HepG2 (cell line): ENCODE results near the gene CTDSP2. TPM values are rescaled to one million over a fixed set of nuclear protein-coding genes. Genes with fewer than 3 reads are reported as not detected.

Experiments
- ATAC-seq: fragments of 200-7000 bp; cut with Tn5 transposase; 3 replicates; pipeline ENCODE4 v1.9.1; 2020; ENCODE audit warnings: mild to moderate bottlenecking, moderate library complexity
- BruUV-seq: library from RNA; stranded (reverse); fragments of 400-500 nt; replicated peaks from 2 replicates; lab custom pipeline; 2021; lab: Mats Ljungman, UMichigan
- CTCF ChIA-PET: fragments of 300-600 bp; formaldehyde crosslinking; extraction: SDS; loops from one replicate; lab custom pipeline; 2021; ENCODE audit warnings: low total read pairs, inconsistent platforms, low intra/inter-chr PET ratio; lab: Yijun Ruan, JAX
- POLR2A ChIA-PET: fragments of 350-600 bp; sonication (Branson Sonifier 250); formaldehyde crosslinking; loops from one replicate; lab custom pipeline; 2020; ENCODE audit warnings: antibody characterized with exemption, inconsistent platforms; lab: Yijun Ruan, JAX
- DNase-seq: peaks from one replicate; pipeline ENCODE4 v3.0.0-alpha.2; 2015; ENCODE audit warnings: low spot score
- FAIRE-seq: peaks from 3 replicates; lab custom pipeline; 2011; peaks lifted over from hg19 to GRCh38; lab: Jason Lieb, UNC
- H2AFZ ChIP-seq: one replicate; pipeline ENCODE4 v1.6.1; 2011; ENCODE audit warnings: low read length, inconsistent platforms
- H3K27ac ChIP-seq: fragments of 300-600 bp; 3 replicates; pipeline ENCODE4 v1.8.0; 2011; ENCODE audit warnings: mixed run types, mild to moderate bottlenecking, mixed read lengths, low read length, inconsistent platforms; ENCODE audit not compliant: insufficient read depth; ENCODE audit errors: extremely low read length
- H3K27me3 ChIP-seq, 2 experiments: fragments of 200-600 bp in 1 of 2; 2 replicates in 1 of 2; 3 replicates in 1 of 2; pipeline versions ENCODE4 v1.6.0 to v1.8.0; 2011; ENCODE audit warnings: low read length in 2 of 2, mild to moderate bottlenecking in 2 of 2, moderate library complexity in 2 of 2, inconsistent platforms in 1 of 2; ENCODE audit not compliant: insufficient read depth in 2 of 2, control insufficient read depth in 1 of 2
- H3K36me3 ChIP-seq, 2 experiments: fragments of 200-600 bp in 1 of 2; replicated peaks in 1 of 2; 2 replicates in 1 of 2; 3 replicates in 1 of 2; pipeline versions ENCODE4 v1.5.1 to v1.8.0; 2011; ENCODE audit warnings: low read length in 2 of 2, inconsistent platforms in 1 of 2; ENCODE audit not compliant: insufficient read depth in 2 of 2, control insufficient read depth in 1 of 2
- H3K4me1 ChIP-seq: 2 replicates; pipeline ENCODE4 v1.5.1; 2012; ENCODE audit warnings: low read length, inconsistent platforms; ENCODE audit not compliant: insufficient read depth
- H3K4me2 ChIP-seq: 2 replicates; pipeline ENCODE4 v1.6.0; 2011; ENCODE audit warnings: low read depth, low read length, inconsistent platforms
- H3K4me3 ChIP-seq, 3 experiments: fragments of 200-600 bp in 1 of 3; sonication (generic), shearing (Covaris generic) in 1 of 3; replicated peaks in 1 of 3; 2 replicates each; pipeline ENCODE4 v1.5.1; 2011 to 2016; ENCODE audit warnings: low read length in 3 of 3, inconsistent platforms in 2 of 3, low read depth in 2 of 3, mild to moderate bottlenecking in 2 of 3, control low read depth in 1 of 3, mixed read lengths in 1 of 3; ENCODE audit not compliant: insufficient read depth in 1 of 3
- H3K79me2 ChIP-seq: one replicate; pipeline ENCODE4 v1.6.1; 2011; ENCODE audit warnings: low read length, inconsistent platforms; ENCODE audit not compliant: insufficient read depth
- H3K9ac ChIP-seq: 2 replicates; pipeline ENCODE4 v1.6.0; 2011; ENCODE audit warnings: mild to moderate bottlenecking, low read depth, low read length, inconsistent platforms; ENCODE audit not compliant: insufficient read depth
- H3K9me3 ChIP-seq: 2 replicates; pipeline ENCODE4 v1.5.1; 2012; ENCODE audit warnings: mild to moderate bottlenecking, low read length
- H4K20me1 ChIP-seq: 2 replicates; pipeline ENCODE4 v1.6.0; 2011; ENCODE audit warnings: inconsistent platforms, mild to moderate bottlenecking, low read length, moderate library complexity; ENCODE audit not compliant: insufficient read depth
- KDM2A ChIP-seq: sonication (generic); formaldehyde crosslinking; IDR thresholded peaks from 2 replicates; pipeline ENCODE4 v1.4.0; 2020; ENCODE audit warnings: low read depth, missing genetic modification reagents, borderline replicate concordance
- MAZ ChIP-seq, 2 experiments: sonication (generic) in 1 of 2; formaldehyde crosslinking in 1 of 2; IDR thresholded peaks; 2 replicates each; pipeline versions ENCODE4 v1.5.0 to v1.6.1; 2012 to 2020; ENCODE audit warnings: low read depth in 2 of 2, mild to moderate bottlenecking in 2 of 2, borderline replicate concordance in 1 of 2, improper control_type of control experiment in 1 of 2, low read length in 1 of 2, missing genetic modification reagents in 1 of 2, moderate library complexity in 1 of 2
- NFYC ChIP-seq: IDR thresholded peaks from 2 replicates; pipeline ENCODE4 v1.6.1; 2016; ENCODE audit warnings: missing genetic modification reagents, missing compliant biosample characterization
- PAF1 ChIP-seq: IDR thresholded peaks from 2 replicates; pipeline ENCODE4 v1.6.1; 2016; ENCODE audit warnings: missing genetic modification reagents, missing compliant biosample characterization
- PHF21A ChIP-seq: sonication (generic); formaldehyde crosslinking; IDR thresholded peaks from 2 replicates; pipeline ENCODE4 v1.5.0; 2020; ENCODE audit warnings: mild to moderate bottlenecking, missing genetic modification reagents
- TBL1XR1 ChIP-seq: fragments of 150-350 bp; IDR thresholded peaks from 2 replicates; pipeline ENCODE4 v1.6.1; 2014; ENCODE audit warnings: borderline replicate concordance, low read length; ENCODE audit not compliant: partially characterized antibody
- ZBTB25 ChIP-seq: IDR thresholded peaks from 2 replicates; pipeline ENCODE4 v1.6.1; 2018; ENCODE audit warnings: missing genetic modification reagents
- ZFX ChIP-seq: sonication (generic); formaldehyde crosslinking; IDR thresholded peaks from 2 replicates; pipeline ENCODE4 v1.4.0; 2020; ENCODE audit warnings: mild to moderate bottlenecking, low read depth, missing genetic modification reagents, moderate library complexity
- ZNF160 ChIP-seq: sonication (generic); formaldehyde crosslinking; IDR thresholded peaks from 2 replicates; pipeline ENCODE4 v1.8.0; 2022; ENCODE audit warnings: mild to moderate bottlenecking, inconsistent platforms, missing genetic modification reagents
- ZNF441 ChIP-seq: sonication (generic); formaldehyde crosslinking; IDR thresholded peaks from 2 replicates; pipeline ENCODE4 v1.7.0; 2021; ENCODE audit warnings: missing genetic modification reagents, borderline replicate concordance
- ZNF546 ChIP-seq: sonication (generic); formaldehyde crosslinking; conservative IDR thresholded peaks from 2 replicates; pipeline ENCODE4 v1.8.1; 2023; ENCODE audit warnings: mild to moderate bottlenecking, missing genetic modification reagents
- ZNF652 ChIP-seq: IDR thresholded peaks from 2 replicates; pipeline ENCODE4 v1.6.1; 2016; ENCODE audit warnings: low read depth, borderline replicate concordance
- WGBS: methylation state at CpG from one replicate; pipeline ENCODE4 v1.1.6; 2017; ENCODE audit warnings: low lambda C conversion rate; 5-methylcytosine and 5-hydroxymethylcytosine counted together
- in situ Hi-C: cut with HindIII; loops from 2 replicates; pipeline ENCODE4 v1.10.0; 2017; ENCODE audit warnings: low pct_unique_long_range_greater_than_20kb; ENCODE audit not compliant: extremely low pct_ligation_motif_present
- intact Hi-C: fragments of 100-400 bp; cut with micrococcal nuclease; formaldehyde crosslinking; loops from one replicate; pipeline ENCODE4 v1.10.0; 2022; ENCODE audit not compliant: unreplicated experiment
- polyA plus RNA-seq, 8 experiments: library from polyadenylated mRNA; depleted of rRNA in 3 of 8; stranded (reverse) in 7 of 8; unstranded in 1 of 8; fragments of >200 nt; fragmentation: Illumina TruSeq in 4 of 8; extraction: Trizol in 4 of 8; gene quantifications; 2 replicates each; pipeline versions ENCODE4 v1.2.1 to v1.2.3, GENCODE V29; 2011 to 2016; ENCODE audit warnings: low read depth in 4 of 8, missing spikeins in 1 of 8, mixed read lengths in 1 of 8; ENCODE audit not compliant: insufficient read depth in 1 of 8
- total RNA-seq, 5 experiments: library from RNA; depleted of rRNA; stranded (reverse); fragments of >200 nt; fragmentation: Illumina TruSeq; extraction: Trizol; gene quantifications; 2 replicates each; pipeline ENCODE4 v1.2.3, GENCODE V29; 2016; ENCODE audit warnings: low read depth in 1 of 5

Gene CTDSP2
- total and polyA plus RNA-seq, 2 of the 13 experiments (the other 11 are each of a cell fraction or from before 2014, with no cell fraction given) = 38.1 to 82.5 TPM

GRCh38 chr12:57885207-57885606, 38.7 kb upstream of the CTDSP2 start:
- FAIRE-seq = no peak
- no peak for ATAC-seq
- Histone ChIP-seq H3K9ac (no peak overlapping the region), H4K20me1 (no peaks in the 10 kb centered on the region), H2AFZ (no peak overlapping the region), H3K4me2 (no peak overlapping the region), H3K9me3 (peaks cover 3% of the 10 kb centered on the region; the same call in 1 of the 2 replicates), H3K4me3 (no peak overlapping the region), H3K4me1 (peaks cover 26% of the 10 kb centered on the region), H3K36me3 (no peaks in the 10 kb centered on the region), H3K27me3 (peaks cover 8 to 31% of the 10 kb centered on the region in 2 experiments; a peak in 4 of 5 replicates), H3K79me2 (no peaks in the 10 kb centered on the region), H3K27ac (no peak overlapping the region)
- DNase-seq = no peak
- 79% methylated on average over 6 of the region's 6 CpGs for WGBS
- BruUV-seq = no TSS peak
- intact Hi-C loops = no loop called here
- ChIA-PET POLR2A (no interaction called here), CTCF (no interaction called here)
- in situ Hi-C loops = no loop called here
- TF ChIP-seq ZBTB25 (no peak), MAZ (IDR thresholded peaks at IDR 0.05; ENCODE audit: borderline replicate concordance, low read depth, low read length) (no peak), MAZ (CRISPR knock-in tag; IDR thresholded peaks at IDR 0.05; ENCODE audit: low read depth) (no peak), ZNF652 (CRISPR knock-in tag) (no peak), ZNF160 (CRISPR knock-in tag) (no peak), KDM2A (CRISPR knock-in tag) (no peak), NFYC (CRISPR knock-in tag) (no peak), TBL1XR1 (no peak), ZFX (no peak), PAF1 (no peak), ZNF546 (CRISPR knock-in tag) (no peak), ZNF441 (CRISPR knock-in tag) (no peak), PHF21A (no peak)
